H1 (cell line): ENCODE results near the gene AP1S1. TPM values are rescaled to one million over a fixed set of nuclear protein-coding genes. Genes with fewer than 3 reads are reported as not detected.

ENCODE experiments used
- CTCF ChIA-PET: fragments of 300-600 bp; sonication (Branson Sonifier 250); formaldehyde crosslinking; loops from one replicate; lab custom pipeline; 2021; ENCODE audit not compliant: partially characterized antibody; lab: Charles Lee
- POLR2A ChIA-PET: fragments of 300-600 bp; sonication (Branson Sonifier 250); formaldehyde crosslinking; loops from one replicate; lab custom pipeline; 2021; ENCODE audit warnings: inconsistent platforms; ENCODE audit not compliant: partially characterized antibody; lab: Charles Lee
- DNase-seq, 2 experiments: peaks; one replicate each; pipeline versions ENCODE4 v3.0.0 to v3.0.0-alpha.2; 2010 to 2022; ENCODE audit warnings: low spot score in 2 of 2, low read depth in 1 of 2, mixed read lengths in 1 of 2
- FAIRE-seq: peaks from 2 replicates; lab custom pipeline; 2011; peaks lifted over from hg19 to GRCh38; lab: Jason Lieb, UNC
- H2AFZ ChIP-seq: 2 replicates; pipeline ENCODE4 v1.8.1; 2012; ENCODE audit warnings: low read length, inconsistent platforms
- H2AK5ac ChIP-seq: 2 replicates; pipeline ENCODE4 v1.6.1; 2013; ENCODE audit warnings: low read depth, low read length
- H2BK120ac ChIP-seq: replicated peaks from 2 replicates; pipeline ENCODE3; 2013; ENCODE audit warnings: low read depth, low read length, inconsistent platforms
- H2BK12ac ChIP-seq: 2 replicates; pipeline ENCODE4 v1.6.1; 2013; ENCODE audit warnings: low read depth, low read length
- H2BK15ac ChIP-seq: 2 replicates; pipeline ENCODE4 v1.6.1; 2013; ENCODE audit warnings: low read length
- H2BK20ac ChIP-seq: 2 replicates; pipeline ENCODE4 v1.6.1; 2013; ENCODE audit warnings: low read length
- H2BK5ac ChIP-seq: 2 replicates; pipeline ENCODE4 v1.6.1; 2013; ENCODE audit warnings: low read depth, low read length
- H3K14ac ChIP-seq: 2 replicates; pipeline ENCODE4 v1.6.1; 2013; ENCODE audit warnings: inconsistent platforms; ENCODE audit not compliant: insufficient read length
- H3K18ac ChIP-seq: 2 replicates; pipeline ENCODE4 v1.6.1; 2013; ENCODE audit warnings: low read length; ENCODE audit errors: extremely low read depth
- H3K23ac ChIP-seq: 2 replicates; pipeline ENCODE4 v1.6.1; 2013; ENCODE audit warnings: inconsistent platforms; ENCODE audit not compliant: insufficient read length
- H3K23me2 ChIP-seq: 2 replicates; pipeline ENCODE4 v1.6.1; 2013; ENCODE audit warnings: low read depth, low read length
- H3K27ac ChIP-seq: 2 replicates; pipeline ENCODE4 v1.6.1; 2011; ENCODE audit warnings: low read depth, low read length, inconsistent platforms
- H3K27me3 ChIP-seq, 4 experiments: replicated peaks in 1 of 4; 1 replicate in 1 of 4; 2 replicates in 3 of 4; pipeline versions ENCODE4 v1.6.1 to v1.8.1; 2011 to 2013; ENCODE audit warnings: low read length in 3 of 4, mild to moderate bottlenecking in 3 of 4, inconsistent platforms in 2 of 4, mixed read lengths in 2 of 4, moderate library complexity in 1 of 4; ENCODE audit not compliant: control insufficient read depth in 3 of 4, insufficient read depth in 3 of 4; ENCODE audit errors: extremely low read depth in 1 of 4
- H3K36me3 ChIP-seq, 4 experiments: 2 replicates each; pipeline versions ENCODE4 v1.6.1 to v1.8.1; 2011 to 2013; ENCODE audit warnings: mild to moderate bottlenecking in 4 of 4, low read length in 3 of 4, moderate library complexity in 2 of 4, control low read depth in 1 of 4, inconsistent platforms in 1 of 4; ENCODE audit not compliant: insufficient read depth in 4 of 4, control insufficient read depth in 2 of 4
- H3K4ac ChIP-seq: replicated peaks from 2 replicates; pipeline ENCODE3; 2013; ENCODE audit warnings: low read length, low read depth, mixed read lengths, inconsistent platforms; ENCODE audit not compliant: insufficient read length
- H3K4me1 ChIP-seq, 4 experiments: replicated peaks in 1 of 4; 1 replicate in 1 of 4; 2 replicates in 3 of 4; pipeline versions ENCODE4 v1.6.1 to v1.8.1; 2011 to 2013; ENCODE audit warnings: low read length in 3 of 4, inconsistent platforms in 2 of 4, mixed read lengths in 1 of 4; ENCODE audit not compliant: insufficient read depth in 4 of 4, control insufficient read depth in 3 of 4
- H3K4me2 ChIP-seq, 2 experiments: 2 replicates each; pipeline versions ENCODE4 v1.6.1 to v1.8.1; 2011 to 2013; ENCODE audit warnings: low read depth in 2 of 2, low read length in 2 of 2, control low read depth in 1 of 2, inconsistent platforms in 1 of 2, mild to moderate bottlenecking in 1 of 2; ENCODE audit not compliant: insufficient read depth in 1 of 2
- H3K4me3 ChIP-seq, 4 experiments: fragments of 200-600, 300-600 bp in 1 of 4; sonication (generic), shearing (Covaris generic), sonication (Bioruptor Twin) in 1 of 4; 2 replicates each; pipeline versions ENCODE4 v1.5.1 to v1.8.1; 2011 to 2016; ENCODE audit warnings: low read length in 4 of 4, low read depth in 3 of 4, control low read depth in 2 of 4, inconsistent platforms in 2 of 4, mild to moderate bottlenecking in 2 of 4, mixed read lengths in 1 of 4, moderate library complexity in 1 of 4; ENCODE audit not compliant: insufficient read depth in 2 of 4; ENCODE audit errors: extremely low read depth in 1 of 4
- H3K56ac ChIP-seq: replicated peaks from 2 replicates; pipeline ENCODE3; 2013; ENCODE audit warnings: low read depth, mild to moderate bottlenecking, mixed read lengths, low read length, inconsistent platforms; ENCODE audit not compliant: insufficient read length
- H3K79me1 ChIP-seq: 2 replicates; pipeline ENCODE4 v1.6.1; 2013; ENCODE audit warnings: low read depth, low read length, control low read depth
- H3K79me2 ChIP-seq, 2 experiments: 2 replicates each; pipeline versions ENCODE4 v1.6.1 to v1.8.1; 2012 to 2013; ENCODE audit warnings: low read length in 2 of 2, mild to moderate bottlenecking in 2 of 2, inconsistent platforms in 1 of 2; ENCODE audit not compliant: insufficient read depth in 2 of 2, control insufficient read depth in 1 of 2
- H3K9ac ChIP-seq, 4 experiments: replicated peaks in 1 of 4; 1 replicate in 1 of 4; 2 replicates in 3 of 4; pipeline versions ENCODE4 v1.6.1 to v1.8.1; 2011 to 2013; ENCODE audit warnings: low read depth in 3 of 4, low read length in 3 of 4, control low read depth in 2 of 4, mild to moderate bottlenecking in 2 of 4, moderate library complexity in 2 of 4, inconsistent platforms in 1 of 4; ENCODE audit errors: extremely low read depth in 1 of 4
- H3K9me3 ChIP-seq, 2 experiments: 2 replicates each; pipeline versions ENCODE4 v1.6.1 to v1.8.1; 2012 to 2013; ENCODE audit warnings: mild to moderate bottlenecking in 2 of 2, moderate library complexity in 2 of 2, control low read depth in 1 of 2, inconsistent platforms in 1 of 2, low read depth in 1 of 2, low read length in 1 of 2, mixed read lengths in 1 of 2; ENCODE audit not compliant: insufficient read depth in 2 of 2
- H4K20me1 ChIP-seq, 2 experiments: replicated peaks in 1 of 2; 2 replicates each; pipeline versions ENCODE3 to v1.8.1; 2011 to 2013; ENCODE audit warnings: inconsistent platforms in 2 of 2, low read length in 2 of 2, mild to moderate bottlenecking in 1 of 2; ENCODE audit not compliant: insufficient read depth in 2 of 2, control insufficient read depth in 1 of 2
- H4K5ac ChIP-seq: 2 replicates; pipeline ENCODE4 v1.6.1; 2013; ENCODE audit warnings: low read length, low read depth, mixed read lengths, inconsistent platforms; ENCODE audit not compliant: insufficient read length
- H4K8ac ChIP-seq: 2 replicates; pipeline ENCODE4 v1.8.0; 2013; ENCODE audit warnings: mild to moderate bottlenecking, moderate library complexity, low read length, inconsistent platforms; ENCODE audit not compliant: insufficient read depth; ENCODE audit errors: extremely low read depth
- H4K91ac ChIP-seq: replicated peaks from 2 replicates; pipeline ENCODE3; 2013; ENCODE audit warnings: low read length, mixed read lengths, inconsistent platforms; ENCODE audit not compliant: insufficient read length
- BACH1 ChIP-seq: IDR thresholded peaks from 2 replicates; pipeline ENCODE4 v1.6.1; 2012; ENCODE audit warnings: low read length, improper control_type of control experiment
- KDM4A ChIP-seq: IDR thresholded peaks from one replicate; pipeline ENCODE4 v1.7.1; 2012; ENCODE audit warnings: low read depth, mild to moderate bottlenecking, moderate library complexity, low read length, inconsistent platforms; ENCODE audit not compliant: severe bottlenecking
- POLR2A ChIP-seq, 2 experiments: IDR thresholded peaks; 1 replicate in 1 of 2; 2 replicates in 1 of 2; pipeline ENCODE4 v1.6.1; 2011; ENCODE audit warnings: low read depth in 2 of 2, low read length in 2 of 2, mild to moderate bottlenecking in 2 of 2; ENCODE audit errors: control extremely low read depth in 1 of 2
- POLR2AphosphoS5 ChIP-seq: IDR thresholded peaks from 2 replicates; pipeline ENCODE4 v1.6.1; 2011; ENCODE audit warnings: low read depth, low read length
- RBBP5 ChIP-seq: IDR thresholded peaks from 2 replicates; pipeline ENCODE4 v1.7.1; 2012; ENCODE audit warnings: low read depth, mild to moderate bottlenecking, inconsistent platforms, low read length, moderate library complexity, borderline replicate concordance
- RNF2 ChIP-seq: fragments of 200-900, 300-1000 bp; sonication (generic); IDR thresholded peaks from 2 replicates; pipeline ENCODE4 v1.7.1; 2016; ENCODE audit warnings: borderline replicate concordance, low read depth, mild to moderate bottlenecking, antibody characterized with exemption, low read length; ENCODE audit not compliant: poor library complexity, severe bottlenecking; ENCODE audit errors: missing control alignments
- SIN3A ChIP-seq, 2 experiments: IDR thresholded peaks in 1 of 2; conservative IDR thresholded peaks in 1 of 2; 2 replicates each; pipeline ENCODE4 v1.6.1; 2011 to 2012; ENCODE audit warnings: low read length in 2 of 2, improper control_type of control experiment in 1 of 2, low read depth in 1 of 2, mild to moderate bottlenecking in 1 of 2
- SIRT6 ChIP-seq: IDR thresholded peaks from one replicate; pipeline ENCODE4 v1.7.1; 2012; ENCODE audit warnings: low read length, inconsistent platforms
- SP2 ChIP-seq: IDR thresholded peaks from 2 replicates; pipeline ENCODE4 v1.6.1; 2012; ENCODE audit warnings: mild to moderate bottlenecking, low read length, inconsistent platforms
- TAF7 ChIP-seq: optimal IDR thresholded peaks from 2 replicates; pipeline ENCODE3; 2011; ENCODE audit warnings: low read depth, mild to moderate bottlenecking, inconsistent platforms, low read length, moderate library complexity, borderline replicate concordance
- TCF12 ChIP-seq: IDR thresholded peaks from 2 replicates; pipeline ENCODE4 v1.6.1; 2011; ENCODE audit warnings: low read depth, mild to moderate bottlenecking, low read length
- WGBS, 2 experiments: shearing (Covaris generic) in 1 of 2; methylation state at CpG; one replicate each; pipeline versions ENCODE4 v1.1.6 to v1.1.7; 2013 to 2015; ENCODE audit warnings: low lambda C conversion rate in 2 of 2, mixed read lengths in 2 of 2, inconsistent platforms in 1 of 2, low coverage in 1 of 2, missing lambda C conversion rate in 1 of 2; ENCODE audit not compliant: insufficient replicate concordance in 2 of 2, insufficient coverage in 1 of 2, insufficient read length in 1 of 2; ENCODE audit errors: extremely low coverage in 1 of 2, missing lambda C conversion rate in 1 of 2; 5-methylcytosine and 5-hydroxymethylcytosine counted together
- polyA plus RNA-seq, 7 experiments: library from polyadenylated mRNA; depleted of rRNA in 3 of 7; stranded (reverse) in 5 of 7; unstranded in 2 of 7; fragments of >200 nt in 5 of 7; fragments of 200-250 nt in 2 of 7; gene quantifications; 1 replicate in 5 of 7; 2 replicates in 1 of 7; 4 replicates in 1 of 7; pipeline versions ENCODE4 v1.2.1 to v1.2.3, GENCODE V29; 2011 to 2013; ENCODE audit warnings: missing spikeins in 2 of 7, mixed read lengths in 2 of 7
- total RNA-seq: library from RNA; stranded (reverse); fragmentation: NEBNext Ultra II Directional; extraction: Animal tissue kit (Norgen Biotek cat#: 25700); gene quantifications from 2 replicates; pipeline ENCODE4 v1.2.1, GENCODE V29; 2021

Gene AP1S1
- total and polyA plus RNA-seq, 2 of the 8 experiments (the other 6 are each of a cell fraction or from before 2014, with no cell fraction given): 56.1 to 59.3 TPM

GRCh38 chr7:101174322-101174854 is 20.1 kb downstream of the AP1S1 start:
- no peak for FAIRE-seq
- no peaks in the 10 kb centered on the region for H3K9me3 ChIP-seq
- H3K4ac ChIP-seq: no peak overlapping the region
- H4K20me1 ChIP-seq: peaks cover 0 to 7% of the 10 kb centered on the region in 2 experiments
- POLR2A ChIA-PET: interaction anchor here (0.6 to 2.3 kb wide), 19 partner anchors 8 to 285 kb away, joined by 3 to 8 read pairs (median 4); partner anchors contain the start of genes AP1S1, SERPINE1, UFSP1 and VGF
- no peak overlapping the region for H3K14ac ChIP-seq
- no peak overlapping the region for H3K9ac ChIP-seq
- peak overlapping the region; percentile 31 to 68 (median 51); a peak in 7 of 8 replicates for H3K4me3 ChIP-seq
- H2BK20ac ChIP-seq: 0 out of 2 replicates have a peak overlapping the region, but pooled peaks have one; percentile 55
- TF ChIP-seq SIN3A (conservative IDR thresholded peaks at IDR 0.05 in 1 of 2, IDR thresholded peaks at IDR 0.05 in 1 of 2; ENCODE audit: low read depth in 1 of 2, low read length in 2 of 2) (peak in 1 of 2 experiments; percentile 55; a peak in 1 of 4 replicates), SIRT6 (no peak), BACH1 (no peak), SP2 (no peak), RBBP5 (no peak), POLR2A (IDR thresholded peaks at IDR 0.05; ENCODE audit: control extremely low read depth in 1 of 2, low read depth in 2 of 2, low read length in 2 of 2) (0 out of 3 replicates have a peak, but pooled peaks of 1 of the 2 experiments have one; percentile 20), POLR2AphosphoS5 (peak; percentile 38; the same call in 1 of the 2 replicates), TAF7 (peak; percentile 83), RNF2 (peak; percentile 5), TCF12 (peak; percentile 98), KDM4A (peak; percentile 74)
- TF ChIP-seq, all 59 proteins: peak for 7
- Histone ChIP-seq H3K27me3 (peaks cover 60 to 99% (median 88%) of the 10 kb centered on the region in 4 experiments), H2BK120ac (no peak overlapping the region), H3K18ac (peak overlapping the region; percentile 48; the same call in 1 of the 2 replicates), H4K91ac (no peak overlapping the region), H3K23me2 (peaks cover 21% of the 10 kb centered on the region), H2BK12ac (no peak overlapping the region), H3K4me2 (peak overlapping the region; percentile 44 to 95), H2AFZ (0 out of 2 replicates have a peak overlapping the region, but pooled peaks have one; percentile 36), H3K27ac (no peak overlapping the region), H3K79me1 (no peaks in the 10 kb centered on the region), H3K23ac (no peak overlapping the region), H3K36me3 (no peaks in the 10 kb centered on the region), H3K79me2 (no peaks in the 10 kb centered on the region), H4K5ac (no peak overlapping the region), H3K56ac (no peak overlapping the region), H2BK15ac (no peak overlapping the region; the same call in 1 of the 2 replicates), H2BK5ac (no peak overlapping the region), H2AK5ac (no peak overlapping the region), H3K4me1 (peaks cover 3 to 44% (median 29%) of the 10 kb centered on the region in 4 experiments), H4K8ac (peak overlapping the region; percentile 26; the same call in 1 of the 2 replicates)
- WGBS, 2 experiments: 13% methylated on average over 28 of the region's 28 CpGs; no CpG with 5 or more reads in 1 of the 2 experiments
- peak in 1 of 2 experiments; percentile 77 for DNase-seq
- CTCF ChIA-PET: interaction anchor here (0.6 to 6.0 kb wide), 22 partner anchors 9 to 271 kb away, joined by 3 to 90 read pairs (median 4); partner anchors contain the start of genes CLDN15, FIS1 and VGF
